Measurements from ENCODE around the gene E2F6. TPM values are rescaled to one million over a fixed set of nuclear protein-coding genes. Genes with fewer than 3 reads are reported as not detected.
A peak's percentile ranks its signal among the peaks of the same experiment; 100 is the strongest.
"Not testable (repeated sequence)": the region's sequence is repeated elsewhere in the genome, so short reads cannot be mapped to it uniquely, and the experiment has no call there.

Gene E2F6
- polyA plus RNA-seq, 1 experiment = 17.9 TPM

- Histone ChIP-seq H3K9me3 (ENCODE audit: control insufficient read depth, insufficient read depth, low read length) (peaks cover 2% of the 10 kb centered on the region; the same call in 1 of the 2 replicates), H3K27ac (ENCODE audit: low read depth, low read length) (peak overlapping the region; percentile 84), H3K27me3 (ENCODE audit: control insufficient read depth, insufficient read depth, low read length) (no peaks in the 10 kb centered on the region), H3K4me3 (ENCODE audit: low read depth, low read length) (no peak overlapping the region)
- no peak for TF ChIP-seq CTCF (IDR thresholded peaks at IDR 0.05; ENCODE audit: low read depth, low read length)
- CTCF ChIA-PET = no interaction called here
- DNase-seq (ENCODE audit: low read depth, low spot score) = no peak
- POLR2A ChIA-PET = interaction anchor here (1.2 to 1.4 kb wide), 2 partner anchors 33 to 62 kb away, joined by 3 to 5 read pairs; partner anchors contain the start of gene ROCK2
These were observed 58.5 kb downstream of the E2F6 start for GRCh38 chr2:11407413-11407812.

GRCh38 chr2:11406958-11407381, 59.0 kb downstream of the E2F6 start:
- CTCF ChIA-PET = no interaction called here

GRCh38 chr2:11406267-11406957, 59.5 kb downstream of the E2F6 start:
- Histone ChIP-seq H3K9me3 (ENCODE audit: control insufficient read depth, insufficient read depth, low read length) (peaks cover 3% of the 10 kb centered on the region; the same call in 1 of the 2 replicates), H3K4me3 (ENCODE audit: low read depth, low read length) (peak overlapping the region; percentile 7), H3K27me3 (ENCODE audit: control insufficient read depth, insufficient read depth, low read length) (no peaks in the 10 kb centered on the region), H3K27ac (ENCODE audit: low read depth, low read length) (peak overlapping the region; percentile 84)
- DNase-seq (ENCODE audit: low read depth, low spot score) = peak; percentile 45
- ChIA-PET CTCF (no interaction called here), POLR2A (interaction anchor here (1.2 to 1.4 kb wide), 2 partner anchors 32 to 61 kb away, joined by 3 to 5 read pairs; partner anchors contain the start of gene ROCK2)
- TF ChIP-seq CTCF (IDR thresholded peaks at IDR 0.05; ENCODE audit: low read depth, low read length) = no peak

More at GRCh38 chr2:11406958-11407381, 59.0 kb downstream of the E2F6 start:
- H3K9me3 ChIP-seq (ENCODE audit: control insufficient read depth, insufficient read depth, low read length) = peaks cover 3% of the 10 kb centered on the region; the same call in 1 of the 2 replicates
- peak overlapping the region; percentile 7 for H3K4me3 ChIP-seq (ENCODE audit: low read depth, low read length)
- POLR2A ChIA-PET = interaction anchor here (1.2 to 1.4 kb wide), 2 partner anchors 32 to 62 kb away, joined by 3 to 5 read pairs; partner anchors contain the start of gene ROCK2
- H3K27ac ChIP-seq (ENCODE audit: low read depth, low read length) = peak overlapping the region; percentile 84
- TF ChIP-seq CTCF (IDR thresholded peaks at IDR 0.05; ENCODE audit: low read depth, low read length) = no peak
- no peaks in the 10 kb centered on the region for H3K27me3 ChIP-seq (ENCODE audit: control insufficient read depth, insufficient read depth, low read length)
- DNase-seq (ENCODE audit: low read depth, low spot score) = peak; percentile 73

GRCh38 chr2:11405599-11406266, 60.2 kb downstream of the E2F6 start:
- Histone ChIP-seq H3K4me3 (ENCODE audit: low read depth, low read length) (no peak overlapping the region), H3K27me3 (ENCODE audit: control insufficient read depth, insufficient read depth, low read length) (no peaks in the 10 kb centered on the region), H3K9me3 (ENCODE audit: control insufficient read depth, insufficient read depth, low read length) (peaks cover 3% of the 10 kb centered on the region; the same call in 1 of the 2 replicates), H3K27ac (ENCODE audit: low read depth, low read length) (peak overlapping the region; percentile 84)
- DNase-seq (ENCODE audit: low read depth, low spot score) = no peak
- CTCF ChIA-PET = no interaction called here
- POLR2A ChIA-PET = no interaction called here
- TF ChIP-seq CTCF (IDR thresholded peaks at IDR 0.05; ENCODE audit: low read depth, low read length) = no peak

GRCh38 chr2:11405074-11405406, 60.9 kb downstream of the E2F6 start:
- H3K27me3 ChIP-seq (ENCODE audit: control insufficient read depth, insufficient read depth, low read length); H3K9me3 ChIP-seq (ENCODE audit: control insufficient read depth, insufficient read depth, low read length); CTCF ChIA-PET; H3K4me3 ChIP-seq (ENCODE audit: low read depth, low read length); DNase-seq (ENCODE audit: low read depth, low spot score); H3K27ac ChIP-seq (ENCODE audit: low read depth, low read length); POLR2A ChIA-PET: not testable (repeated sequence)

Measured in AG04450 (cell line).